ENCODE results near the gene CAMTA1.

CAMTA1 gene

DNA sequence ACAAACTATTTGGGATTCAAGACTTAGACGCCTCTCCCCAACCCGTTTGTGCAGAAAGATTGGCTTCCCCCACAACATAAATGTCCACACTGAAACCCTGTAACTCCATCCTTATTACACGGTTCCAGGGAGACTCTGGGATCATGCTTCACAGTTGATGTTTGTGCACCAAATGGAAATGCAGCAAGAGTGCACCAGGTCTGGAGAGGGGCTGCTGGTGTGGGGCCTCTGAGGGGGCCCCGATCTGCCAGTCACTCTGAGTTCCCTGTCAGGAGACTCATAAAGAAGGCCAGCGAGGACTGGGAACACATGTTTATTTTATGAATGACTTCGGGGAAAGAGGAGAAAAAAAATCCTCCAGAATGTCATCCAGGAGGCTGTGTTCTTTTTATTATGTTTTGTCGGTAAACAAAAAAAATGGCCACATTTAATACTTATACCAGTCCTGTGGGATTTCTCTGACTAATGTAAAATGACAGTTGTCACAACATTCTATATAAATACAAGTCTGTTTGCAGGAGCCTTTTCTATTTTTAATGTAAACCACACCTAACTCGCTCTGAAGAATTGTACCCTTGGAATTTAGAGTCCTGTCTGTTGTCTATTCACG, 546.8 kb downstream of the CAMTA1 start:
- no peak for DNase-seq

DNA sequence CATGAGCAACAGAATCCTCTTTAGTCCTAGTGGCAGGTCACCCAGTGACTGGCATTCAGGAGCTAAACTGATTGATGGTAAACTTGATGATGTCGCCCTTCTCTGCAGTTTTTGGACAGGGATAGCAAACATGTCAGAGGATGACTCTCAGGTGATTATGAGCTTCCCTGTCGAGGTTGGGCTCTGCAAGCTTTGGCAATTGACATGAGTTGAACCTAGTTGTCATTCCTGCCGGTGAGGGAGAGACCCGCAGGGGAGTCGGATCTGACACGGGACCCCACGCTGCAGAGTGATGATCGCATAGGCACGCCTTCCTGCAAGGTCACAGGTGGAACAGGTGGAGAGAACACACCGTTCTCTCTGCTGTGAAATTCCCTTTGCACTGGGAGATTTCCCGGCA, 547.8 kb downstream of the CAMTA1 start:
- DNase-seq: no peak

DNA sequence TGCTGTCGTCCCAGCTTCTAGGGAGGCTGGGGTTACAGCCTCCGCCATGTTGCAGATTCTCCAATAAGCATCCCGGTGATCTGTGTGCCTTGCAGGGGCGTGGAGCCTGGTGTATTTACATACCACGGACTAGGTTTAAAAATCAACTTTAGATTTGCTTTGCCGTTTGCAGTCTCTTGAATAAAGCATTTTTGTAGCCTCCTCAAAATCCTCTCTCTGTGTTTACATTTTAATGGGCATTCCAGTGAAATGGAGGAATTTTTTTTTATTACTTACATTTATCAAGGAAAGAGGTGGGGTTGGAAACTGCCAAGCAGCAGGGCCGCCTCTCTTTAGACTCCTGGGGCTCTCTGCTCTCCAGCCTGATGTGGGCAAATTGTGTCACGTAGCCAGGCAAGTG, 548.4 kb downstream of the CAMTA1 start:
- DNase-seq: no peak

DNA sequence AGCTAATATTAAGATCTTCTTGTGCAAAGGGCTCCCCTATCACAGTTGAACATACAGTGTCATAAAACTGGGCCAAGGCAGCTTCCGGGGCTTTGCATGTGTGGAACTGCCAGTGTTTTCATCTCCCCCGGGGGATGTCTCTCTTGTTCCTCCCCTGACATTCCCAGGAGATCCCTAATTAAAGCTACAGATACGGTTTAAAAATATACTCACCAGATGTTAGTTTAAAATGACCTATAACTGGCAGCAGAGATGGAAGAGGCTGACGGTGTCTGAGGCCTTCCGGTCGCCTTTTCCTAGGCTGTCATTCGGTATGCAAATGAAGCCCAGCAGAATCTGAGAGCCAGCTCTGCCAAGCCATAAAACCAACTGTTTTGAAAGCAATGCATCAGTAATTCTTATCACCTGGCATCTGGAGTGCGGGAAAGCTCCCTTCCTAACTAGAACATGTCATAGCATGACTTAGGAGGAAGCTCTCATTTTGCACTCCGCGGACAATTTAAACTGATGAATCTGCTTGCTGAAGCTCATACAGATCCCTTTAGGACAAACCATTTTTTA, 549.3 kb downstream of the CAMTA1 start:
- no peak for DNase-seq

DNA sequence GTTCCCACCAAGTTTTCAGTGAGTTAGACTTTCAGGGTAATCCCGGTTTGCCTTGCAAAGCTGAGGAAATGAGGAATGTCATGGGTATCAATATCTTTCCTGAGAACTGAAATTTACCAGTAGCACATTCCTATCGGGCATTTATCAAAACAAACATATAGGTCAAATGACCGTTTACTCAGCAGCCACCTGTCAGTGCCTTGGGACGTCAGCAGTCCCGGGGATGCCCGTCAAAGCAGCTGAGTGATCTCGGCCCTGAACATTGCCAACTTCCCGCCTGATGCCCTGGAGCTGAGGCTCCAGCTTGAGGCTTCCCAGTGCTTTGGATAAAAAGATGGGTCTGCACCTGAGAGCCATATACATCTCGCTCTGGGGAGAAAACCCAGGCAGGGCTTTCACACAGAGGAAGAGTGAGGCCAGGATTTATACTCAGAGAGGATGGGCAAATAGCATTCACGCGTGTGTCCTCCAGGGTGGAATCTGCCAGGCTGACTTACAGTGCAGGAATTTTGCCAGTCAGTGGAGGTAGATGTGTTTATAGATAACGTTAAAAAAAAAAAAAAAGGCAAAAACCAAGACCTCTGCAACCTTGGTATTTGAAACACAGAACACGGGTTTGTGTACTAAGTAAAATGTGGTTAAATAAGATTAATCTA, 550.1 kb downstream of the CAMTA1 start:
- no peak for DNase-seq

DNA sequence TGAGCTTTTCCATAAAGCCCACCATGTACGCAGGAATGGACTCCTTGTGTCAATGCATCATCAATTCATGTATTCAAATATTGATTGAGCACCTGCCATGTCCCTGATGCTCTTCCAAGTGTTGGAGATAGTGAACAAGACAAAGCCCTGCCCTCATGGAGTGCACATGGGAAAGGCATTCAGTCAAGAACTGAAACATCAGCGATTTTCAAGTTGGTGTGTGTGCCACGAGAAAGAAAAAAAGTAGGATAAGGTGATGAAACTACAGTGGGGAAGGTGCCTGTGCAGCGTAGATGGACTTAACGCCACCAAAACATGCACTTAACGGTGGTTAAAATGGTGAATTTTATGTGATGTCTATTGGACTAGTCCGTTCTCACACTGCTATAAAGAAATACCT, 553.2 kb downstream of the CAMTA1 start:
- no peak for DNase-seq

DNA sequence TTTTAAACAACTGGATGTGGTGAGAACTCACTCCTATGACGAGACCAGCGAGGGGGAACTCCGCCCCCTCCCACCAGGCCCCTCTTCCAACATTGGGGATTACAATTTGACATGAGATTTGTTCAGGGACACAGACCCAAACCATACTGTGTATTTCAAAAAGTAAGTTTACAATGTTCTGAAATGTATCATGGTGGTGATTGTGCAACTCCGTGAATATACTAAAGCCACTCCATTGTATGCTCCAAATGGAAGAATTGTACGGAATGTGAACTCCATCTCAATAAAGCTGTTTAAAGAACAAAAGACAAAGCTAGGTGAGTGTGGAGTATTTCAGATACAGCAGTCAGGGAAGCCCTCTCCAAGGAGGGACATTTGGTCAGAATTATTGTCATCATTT, 553.8 kb downstream of the CAMTA1 start:
- no peak for DNase-seq

DNA sequence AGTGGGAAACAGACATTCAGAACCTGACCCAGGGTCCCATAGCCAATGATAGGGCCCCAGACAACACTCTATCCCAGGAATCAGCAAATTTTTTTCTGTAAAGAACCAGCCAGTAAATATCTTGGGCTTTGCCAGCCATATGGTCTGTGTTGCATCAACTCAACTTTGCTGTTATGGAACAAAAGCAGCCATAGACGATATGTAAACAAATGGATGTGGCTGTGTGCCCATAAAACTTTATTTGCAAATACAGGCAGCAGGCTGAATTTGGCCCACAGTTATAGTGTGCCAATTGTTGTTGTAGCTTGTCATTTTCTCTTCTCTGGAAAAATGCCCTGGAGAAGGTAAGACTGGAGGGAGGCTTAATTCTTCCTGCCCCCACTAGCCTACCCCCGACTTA, 554.7 kb downstream of the CAMTA1 start:
- no peak for DNase-seq

DNA sequence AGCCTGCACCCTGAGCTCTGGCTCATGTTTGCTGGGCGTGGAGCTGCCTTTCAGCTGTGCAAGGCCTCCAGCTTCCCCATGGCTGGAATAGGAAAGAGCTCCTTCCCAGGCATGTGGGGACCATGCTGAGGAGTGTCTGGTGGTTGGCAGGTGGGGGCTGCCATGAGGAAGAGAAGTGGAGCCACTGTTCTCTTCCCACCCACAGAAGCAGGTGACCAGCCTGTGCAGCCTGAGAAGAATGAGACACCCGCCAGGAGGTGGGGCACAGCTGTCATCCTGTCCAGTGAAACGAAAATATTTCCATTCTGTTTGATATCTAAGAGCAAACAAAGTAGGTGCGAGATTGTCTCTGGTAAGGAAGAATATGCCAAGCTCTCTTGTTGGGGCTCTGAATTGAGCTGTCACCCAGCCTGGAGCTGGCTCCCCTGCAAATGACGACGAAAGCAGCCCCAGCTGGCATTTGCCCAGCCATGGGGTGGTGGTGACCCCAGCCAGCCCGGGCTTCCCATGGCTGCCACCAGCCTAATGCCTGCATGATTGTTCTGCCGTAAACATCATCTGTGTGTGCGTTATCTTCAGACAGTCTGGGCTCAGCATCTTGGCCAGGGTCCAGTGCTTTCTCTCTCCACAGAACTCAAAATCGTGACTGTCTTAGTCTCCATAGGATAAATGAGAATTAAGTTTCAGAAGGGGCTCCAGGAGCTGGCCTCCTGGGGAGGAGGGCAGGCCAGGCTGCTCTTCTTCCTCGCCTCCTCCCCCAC, 556.1 kb downstream of the CAMTA1 start:
- DNase-seq: no peak

DNA sequence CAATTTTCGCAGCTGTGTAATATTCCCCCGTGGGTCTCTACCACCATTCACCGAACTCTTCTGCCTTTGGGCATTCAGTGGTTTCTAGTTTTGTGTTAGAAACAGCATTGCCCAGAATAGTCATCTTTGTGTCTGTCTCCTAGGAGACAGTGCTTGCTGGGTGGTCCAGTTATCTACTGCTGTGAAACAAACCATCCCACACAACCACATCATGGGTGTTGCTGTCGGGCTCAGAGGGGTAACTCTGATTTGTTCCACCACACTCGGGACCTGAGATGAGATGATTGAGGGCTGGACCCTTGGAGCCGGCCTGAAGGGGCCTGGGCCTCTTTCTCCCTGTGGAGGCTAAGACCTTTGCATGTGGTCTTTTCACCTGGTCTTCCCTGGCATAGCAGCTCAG, 558.6 kb downstream of the CAMTA1 start:
- no peak for DNase-seq

DNA sequence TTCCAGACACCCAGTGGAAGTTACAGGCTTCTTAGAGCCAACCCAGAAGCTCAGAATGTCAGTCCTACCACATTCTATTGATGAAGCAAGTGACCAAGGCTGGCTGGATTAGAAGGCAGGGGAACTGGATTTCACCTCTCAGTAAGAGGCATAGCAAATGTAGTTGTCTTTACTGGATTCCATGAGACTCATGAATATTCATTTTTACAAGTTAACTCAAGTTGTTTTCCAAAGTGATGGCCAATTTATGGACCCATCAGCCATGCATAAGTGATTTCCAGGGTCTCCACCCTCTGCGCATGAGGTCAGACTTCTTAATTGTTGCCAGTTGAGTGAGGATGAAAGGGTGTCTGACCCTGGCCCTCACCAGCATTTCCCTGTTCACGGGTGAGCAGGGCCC, 559.0 kb downstream of the CAMTA1 start:
- no peak for DNase-seq

DNA sequence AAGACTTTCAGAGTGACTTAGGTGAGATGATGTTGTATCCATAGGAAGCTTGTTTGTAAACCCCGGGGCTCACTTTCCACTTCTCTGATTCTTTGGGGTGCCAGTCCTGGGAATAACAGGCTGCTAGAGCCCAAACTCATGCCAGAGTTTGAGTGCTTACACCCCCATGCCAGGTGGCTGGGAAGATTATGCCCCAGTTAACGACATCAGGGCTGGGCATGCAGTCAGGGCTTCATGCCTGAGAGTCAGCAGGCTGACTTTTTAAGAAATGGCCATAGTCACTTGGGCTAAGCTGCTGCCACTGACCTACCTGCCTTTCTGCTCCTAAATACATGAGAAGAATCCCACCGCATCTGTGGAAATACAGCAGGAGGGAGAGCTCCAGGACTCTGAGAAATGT, 560.3 kb downstream of the CAMTA1 start:
- DNase-seq: no peak

DNA sequence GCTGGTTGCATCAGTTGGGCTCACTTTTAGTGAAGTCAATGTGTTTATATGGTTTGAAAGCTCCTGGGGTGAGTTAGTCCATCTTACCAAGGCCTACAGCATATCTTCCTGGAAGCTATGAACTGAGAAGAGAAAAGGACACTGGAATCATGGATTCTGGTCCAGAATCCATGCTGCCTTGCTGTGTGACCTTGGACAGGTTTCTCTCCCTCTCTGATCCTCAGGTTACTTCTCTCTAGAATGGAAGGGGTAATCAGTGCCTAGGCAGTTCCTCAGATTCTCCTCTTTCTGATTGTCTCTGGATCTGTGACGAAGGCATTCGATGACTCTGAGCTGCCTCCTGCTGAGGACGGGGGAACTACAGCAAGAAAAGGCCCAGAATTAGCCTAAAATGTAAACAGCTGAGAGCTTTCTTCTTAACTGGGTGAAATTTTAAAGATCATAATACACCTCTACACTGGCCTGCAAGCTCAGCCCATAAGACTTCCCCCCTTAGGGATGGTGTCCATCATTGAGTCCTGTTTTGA, 560.9 kb downstream of the CAMTA1 start:
- DNase-seq: no peak

DNA sequence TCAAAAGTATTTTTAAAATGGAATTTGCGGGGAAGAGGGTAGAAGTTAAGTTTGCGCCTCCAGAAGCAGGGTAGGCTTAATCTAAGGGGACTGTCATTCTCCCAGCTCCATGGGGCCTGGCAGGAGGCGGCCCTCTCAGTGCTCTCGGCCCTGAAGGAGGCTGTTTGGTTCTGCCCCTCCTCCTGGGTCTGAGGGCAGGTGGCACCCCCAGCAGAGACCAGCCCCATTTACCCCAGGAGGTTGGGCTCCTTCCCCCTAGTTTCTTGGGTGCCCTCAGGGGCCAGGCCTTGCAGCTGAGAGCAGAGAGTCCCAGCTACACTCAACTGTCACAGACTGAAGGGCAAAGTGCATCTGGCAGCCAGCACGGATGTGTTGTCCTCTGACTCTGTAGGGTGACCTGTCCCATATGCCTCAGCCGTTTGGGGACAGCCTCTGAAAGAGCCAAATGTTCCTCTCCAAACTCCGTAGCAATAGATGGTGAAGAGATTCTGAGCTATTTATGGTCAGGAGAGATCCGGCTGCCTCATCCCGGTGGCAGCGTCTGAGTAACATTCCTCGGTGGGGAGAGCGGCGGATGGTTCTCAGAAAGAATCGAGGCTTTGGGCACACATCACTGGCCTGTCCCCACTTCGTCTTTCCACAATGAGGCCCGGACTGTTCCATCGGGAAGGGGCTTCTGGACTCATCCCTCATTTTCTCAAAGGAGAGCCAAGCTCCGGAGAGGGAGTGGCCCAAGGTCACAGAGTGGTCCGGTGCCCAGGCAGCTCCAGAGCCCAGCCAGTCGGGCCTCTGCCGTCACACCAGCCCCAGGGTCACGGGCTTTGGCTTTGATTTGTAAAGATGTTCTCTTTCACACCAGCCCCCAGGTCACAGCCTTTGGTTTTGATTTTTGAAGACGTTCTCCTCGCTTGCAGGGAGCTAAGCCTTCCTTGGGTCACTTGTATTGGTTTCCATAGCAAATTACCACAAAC, 561.6 kb downstream of the CAMTA1 start:
- DNase-seq: no peak

DNA sequence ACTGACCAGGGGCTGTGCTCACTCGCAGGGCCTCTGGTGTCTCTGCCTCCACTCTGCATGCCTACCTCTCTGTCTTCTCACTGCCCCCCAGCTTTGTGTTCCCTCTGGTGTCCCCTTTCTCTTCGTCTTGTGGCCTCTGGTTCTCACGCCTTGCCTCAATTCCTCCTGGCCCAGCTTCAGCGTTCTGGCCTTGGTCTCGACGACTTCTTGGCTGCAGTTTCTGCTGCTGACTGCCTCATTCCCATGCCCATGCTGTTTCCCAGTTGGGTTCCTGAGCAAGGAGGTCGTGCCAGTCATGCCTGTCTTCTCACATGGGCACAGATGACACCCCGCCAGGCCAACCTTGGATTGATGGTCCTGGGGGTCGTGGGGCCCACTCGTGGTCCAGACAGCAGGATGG, 562.8 kb downstream of the CAMTA1 start:
- DNase-seq: no peak

DNA sequence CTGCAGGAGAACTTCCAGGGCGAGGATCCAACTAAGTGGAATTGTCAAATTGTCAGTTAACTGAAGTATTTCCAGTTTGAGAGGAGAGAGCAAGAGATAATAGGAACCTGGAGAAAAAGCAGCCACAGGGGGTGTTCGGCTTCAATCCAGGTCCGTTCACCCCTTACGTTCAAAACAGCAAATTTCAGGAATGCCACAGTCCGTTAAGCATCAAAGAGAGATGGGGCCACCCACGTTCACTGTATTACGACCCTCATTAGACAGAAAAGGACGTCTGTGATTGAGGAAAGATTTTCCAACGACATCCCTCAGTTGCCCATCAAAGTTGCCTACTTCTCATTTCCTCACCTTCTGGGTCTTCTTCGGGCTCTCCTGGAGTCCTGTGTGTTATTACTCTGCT, 563.3 kb downstream of the CAMTA1 start:
- DNase-seq: no peak

DNA sequence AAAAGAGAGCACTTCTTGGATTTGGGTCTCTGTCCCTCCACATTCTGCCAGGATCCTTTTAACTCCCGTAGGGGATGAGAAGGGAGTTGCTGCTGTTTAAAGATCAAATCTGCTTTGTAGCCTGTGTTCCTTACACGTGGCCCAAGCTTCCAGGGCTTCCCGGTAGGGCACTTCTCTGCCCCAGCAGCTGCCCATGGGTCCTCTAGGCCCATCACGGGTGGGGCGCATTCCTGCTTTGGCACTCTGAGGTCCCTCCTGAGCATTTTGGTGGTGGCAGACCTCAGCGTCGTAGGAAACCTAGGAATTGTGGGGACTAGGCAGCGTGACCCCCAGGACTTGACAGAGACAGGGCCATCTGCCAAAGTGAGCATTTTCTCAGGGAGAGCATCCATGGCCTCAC, 565.5 kb downstream of the CAMTA1 start:
- DNase-seq: no peak

DNA sequence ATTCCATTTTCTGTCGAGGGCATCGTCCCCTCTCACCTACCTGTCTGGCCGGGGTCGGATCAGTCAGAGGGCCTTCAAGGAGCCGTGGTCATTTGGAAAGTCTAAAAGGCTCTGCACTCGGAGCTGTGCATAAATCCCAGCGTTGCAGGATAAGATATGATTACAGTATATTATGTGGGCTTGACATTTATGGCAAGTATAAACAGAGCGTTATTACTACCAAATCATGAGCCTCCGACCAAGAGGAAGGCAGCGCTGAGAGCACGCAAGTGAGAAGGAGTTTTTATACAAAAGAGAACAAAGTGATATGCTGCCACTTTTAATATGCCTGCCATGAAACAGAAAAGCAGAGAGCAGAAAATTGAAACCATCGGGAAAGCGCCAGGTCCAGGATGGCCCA, 566.4 kb downstream of the CAMTA1 start:
- no peak for DNase-seq

DNA sequence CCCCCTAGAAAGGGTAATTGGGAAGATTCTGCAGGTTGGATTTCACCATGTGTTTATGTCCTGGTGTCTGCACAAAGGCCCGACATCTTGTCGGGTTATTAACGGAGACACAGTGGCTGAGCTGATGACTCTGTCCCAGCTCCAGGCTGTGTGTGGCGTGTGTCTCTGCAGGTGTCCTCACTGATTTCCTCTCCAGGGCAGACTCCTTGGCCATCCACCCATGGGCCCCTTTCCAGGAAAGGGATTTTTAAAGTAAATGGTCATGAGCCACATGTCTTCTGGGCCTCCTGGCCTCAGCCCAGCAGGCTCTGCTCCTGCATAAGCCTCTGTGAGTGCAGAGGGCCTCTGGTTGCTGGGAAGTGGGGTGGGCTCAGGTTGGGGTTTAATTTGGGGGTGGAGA, 567.1 kb downstream of the CAMTA1 start:
- DNase-seq: no peak

DNA sequence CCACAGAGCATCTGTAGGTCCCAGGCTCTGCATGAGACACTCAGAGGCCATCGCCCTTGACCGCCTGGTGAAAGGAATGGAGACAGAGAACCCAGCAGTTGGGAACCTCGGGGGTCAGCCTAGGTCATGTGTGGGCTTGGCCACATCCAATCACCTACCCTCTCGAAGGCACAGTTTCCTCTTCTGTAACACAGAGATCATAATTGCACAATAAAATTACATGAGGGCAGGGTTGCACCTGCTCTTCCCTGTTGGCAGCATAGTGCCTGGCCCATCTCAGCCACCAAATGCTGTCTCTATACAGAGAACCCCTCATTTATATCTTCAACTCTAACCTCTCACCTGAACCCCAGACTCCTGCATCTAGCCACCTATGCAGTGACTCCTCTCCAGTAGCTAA, 567.7 kb downstream of the CAMTA1 start:
- DNase-seq: no peak

DNA sequence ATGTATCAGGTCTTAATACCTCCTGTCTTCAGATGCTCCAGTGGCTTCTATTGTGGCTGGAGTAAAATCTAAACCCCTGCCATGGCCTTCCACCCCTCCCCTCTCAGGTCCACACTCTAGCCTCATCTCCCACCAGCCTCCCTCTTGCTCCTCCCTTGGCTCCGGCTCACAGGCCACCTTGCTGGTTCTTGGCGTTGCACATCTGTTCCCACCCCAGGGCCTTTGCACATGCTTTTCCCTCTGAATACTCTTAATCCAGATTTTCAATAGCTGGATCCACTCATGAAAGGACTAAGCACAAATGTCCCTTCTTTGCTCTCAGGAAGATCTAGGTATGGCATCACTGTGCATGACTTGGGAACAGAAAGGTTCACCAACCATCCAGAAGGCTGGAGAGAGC, 570.4 kb downstream of the CAMTA1 start:
- DNase-seq: no peak

DNA sequence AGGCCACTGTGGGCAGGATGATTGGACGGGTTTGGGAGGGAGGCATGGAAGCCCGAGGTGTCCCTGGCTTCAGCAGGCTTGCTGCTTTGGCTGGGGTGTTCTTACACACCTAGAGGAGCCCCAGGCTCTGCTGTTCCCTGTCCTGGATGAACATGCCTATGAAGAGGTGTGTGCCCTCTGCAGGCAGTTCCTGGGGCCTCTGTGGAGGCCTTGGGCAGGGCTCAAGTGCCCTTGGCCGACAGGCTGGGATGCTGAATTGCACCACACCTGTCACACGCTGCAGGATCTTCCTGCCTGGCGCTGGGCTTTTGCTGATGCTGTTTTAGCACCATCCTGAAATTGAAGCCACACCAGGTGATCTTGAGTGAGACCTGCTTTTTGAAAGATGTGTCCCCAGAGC, 570.8 kb downstream of the CAMTA1 start:
- DNase-seq: no peak

DNA sequence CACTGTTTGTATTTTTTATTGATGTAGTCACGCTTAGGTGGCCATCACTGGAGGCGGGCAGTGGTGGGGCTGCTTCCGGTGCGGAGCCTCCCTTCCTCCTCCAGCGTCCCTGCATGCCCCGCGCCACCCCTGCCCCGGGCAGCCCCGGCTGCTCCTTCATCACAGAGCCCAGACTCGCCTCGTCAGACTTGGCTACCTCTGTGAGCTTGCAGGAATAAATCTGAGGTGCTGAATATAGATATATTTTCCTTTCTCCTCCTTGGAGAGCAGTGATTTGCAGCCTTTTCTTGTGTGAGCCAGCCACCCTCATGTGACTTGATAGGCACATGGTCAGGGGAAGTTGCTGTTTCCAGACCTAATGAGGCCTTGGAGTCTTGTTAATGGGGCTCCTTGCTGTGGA, 573.2 kb downstream of the CAMTA1 start:
- no peak for DNase-seq
